Panc1 (cell line): Measurements from ENCODE around the gene RBFOX1. TPM values are rescaled to one million over a fixed set of nuclear protein-coding genes. Genes with fewer than 3 reads are reported as not detected.

Source experiments
- ATAC-seq: fragments of 200-7000 bp; cut with Tn5 transposase; 2 replicates; pipeline ENCODE4 v1.9.1; 2020; ENCODE audit warnings: mild to moderate bottlenecking, moderate library complexity
- BruUV-seq: library from RNA; stranded (reverse); fragments of 400-500 nt; replicated peaks from 2 replicates; lab custom pipeline; 2021; lab: Mats Ljungman, UMichigan
- CTCF ChIA-PET: fragments of 300-600 bp; sonication (Branson Sonifier 250); formaldehyde crosslinking; loops from one replicate; lab custom pipeline; 2022; ENCODE audit warnings: antibody characterized with exemption; lab: Charles Lee
- POLR2A ChIA-PET: fragments of 300-600 bp; sonication (Branson Sonifier 250); formaldehyde crosslinking; loops from one replicate; lab custom pipeline; 2022; ENCODE audit warnings: antibody characterized with exemption; lab: Charles Lee
- DNase-seq: peaks from one replicate; pipeline ENCODE4 v3.0.0-alpha.2; 2010; ENCODE audit warnings: low read depth, low spot score
- H3K27ac ChIP-seq: 2 replicates; pipeline ENCODE4 v1.5.1; 2011; ENCODE audit warnings: mild to moderate bottlenecking, low read length, inconsistent platforms
- H3K27me3 ChIP-seq: fragments of 200-500 bp; sonication (Bioruptor generic); 2 replicates; pipeline ENCODE4 v1.6.0; 2014; ENCODE audit warnings: low read length, inconsistent platforms; ENCODE audit not compliant: control insufficient read depth, insufficient read depth
- H3K36me3 ChIP-seq: fragments of 200-500 bp; sonication (Bioruptor generic); 2 replicates; pipeline ENCODE4 v1.5.1; 2014; ENCODE audit warnings: inconsistent platforms, mild to moderate bottlenecking, low read length, moderate library complexity; ENCODE audit not compliant: control insufficient read depth, insufficient read depth
- H3K4me1 ChIP-seq: 2 replicates; pipeline ENCODE4 v1.5.1; 2011; ENCODE audit warnings: inconsistent platforms, mild to moderate bottlenecking, low read length, moderate library complexity; ENCODE audit not compliant: control insufficient read depth, insufficient read depth
- H3K4me3 ChIP-seq, 2 experiments: 2 replicates each; pipeline ENCODE4 v1.5.1; 2011 to 2012; ENCODE audit warnings: low read depth in 2 of 2, low read length in 2 of 2, mild to moderate bottlenecking in 2 of 2, inconsistent platforms in 1 of 2, moderate library complexity in 1 of 2
- H3K9me3 ChIP-seq: fragments of 200-500 bp; sonication (Bioruptor generic); 2 replicates; pipeline ENCODE4 v1.5.1; 2014; ENCODE audit warnings: low read depth, mild to moderate bottlenecking, inconsistent platforms, low read length, moderate library complexity; ENCODE audit not compliant: control insufficient read depth, insufficient read depth
- POLR2AphosphoS5 ChIP-seq: IDR thresholded peaks from 2 replicates; pipeline ENCODE4 v1.6.1; 2012; ENCODE audit warnings: mild to moderate bottlenecking, low read depth, low read length, moderate library complexity
- SIN3A ChIP-seq: IDR thresholded peaks from 2 replicates; pipeline ENCODE4 v1.6.1; 2012; ENCODE audit warnings: low read depth, mild to moderate bottlenecking, low read length, moderate library complexity, borderline replicate concordance; ENCODE audit not compliant: insufficient read depth
- TCF7L2 ChIP-seq: IDR thresholded peaks from 2 replicates; pipeline ENCODE4 v1.6.1; 2011; ENCODE audit warnings: mild to moderate bottlenecking, low read depth, low read length, inconsistent platforms
- in situ Hi-C: cut with HindIII; loops from 2 replicates; pipeline ENCODE4 v1.10.0; 2016; ENCODE audit warnings: low sequenced_read_pairs, low pct_unique_long_range_greater_than_20kb
- intact Hi-C: fragments of 100-400 bp; cut with micrococcal nuclease; formaldehyde crosslinking; loops from one replicate; pipeline ENCODE4 v1.10.0; 2022; ENCODE audit not compliant: unreplicated experiment
- total RNA-seq: library from RNA; stranded (reverse); gene quantifications from one replicate; pipeline ENCODE4 v1.2.1, GENCODE V29; 2021; ENCODE audit not compliant: unreplicated experiment
- TF ChIP-seq, protein P1 (sequence below): fragments of 450-650 bp; IDR thresholded peaks from 2 replicates; pipeline ENCODE4 v1.5.1; 2017; ENCODE audit warnings: mild to moderate bottlenecking
- TF ChIP-seq, protein P2 (sequence below), 2 experiments: IDR thresholded peaks; 2 replicates each; pipeline ENCODE4 v1.6.1; 2011 to 2012; ENCODE audit warnings: low read depth in 2 of 2, control low read depth in 1 of 2, low read length in 1 of 2, mild to moderate bottlenecking in 1 of 2, moderate library complexity in 1 of 2; ENCODE audit not compliant: insufficient read depth in 1 of 2

The RBFOX1 gene
- total RNA-seq, 1 experiment from 2014 or later = not detected

- Histone ChIP-seq H3K36me3 (no peaks in the 10 kb centered on the region), H3K27ac (no peak overlapping the region), H3K27me3 (peaks cover 2% of the 10 kb centered on the region; the same call in 1 of the 2 replicates), H3K9me3 (no peaks in the 10 kb centered on the region), H3K4me1 (no peaks in the 10 kb centered on the region), H3K4me3 (no peak overlapping the region)
- POLR2A ChIA-PET = no interaction called here
- no peak for ATAC-seq
- in situ Hi-C loops (no loop called here), intact Hi-C loops (no loop called here)
- no TSS peak for BruUV-seq
- CTCF ChIA-PET = no interaction called here
- DNase-seq = no peak
- TF ChIP-seq TCF7L2 = no peak
- TF ChIP-seq SIN3A = no peak
- TF ChIP-seq, protein P1, sequence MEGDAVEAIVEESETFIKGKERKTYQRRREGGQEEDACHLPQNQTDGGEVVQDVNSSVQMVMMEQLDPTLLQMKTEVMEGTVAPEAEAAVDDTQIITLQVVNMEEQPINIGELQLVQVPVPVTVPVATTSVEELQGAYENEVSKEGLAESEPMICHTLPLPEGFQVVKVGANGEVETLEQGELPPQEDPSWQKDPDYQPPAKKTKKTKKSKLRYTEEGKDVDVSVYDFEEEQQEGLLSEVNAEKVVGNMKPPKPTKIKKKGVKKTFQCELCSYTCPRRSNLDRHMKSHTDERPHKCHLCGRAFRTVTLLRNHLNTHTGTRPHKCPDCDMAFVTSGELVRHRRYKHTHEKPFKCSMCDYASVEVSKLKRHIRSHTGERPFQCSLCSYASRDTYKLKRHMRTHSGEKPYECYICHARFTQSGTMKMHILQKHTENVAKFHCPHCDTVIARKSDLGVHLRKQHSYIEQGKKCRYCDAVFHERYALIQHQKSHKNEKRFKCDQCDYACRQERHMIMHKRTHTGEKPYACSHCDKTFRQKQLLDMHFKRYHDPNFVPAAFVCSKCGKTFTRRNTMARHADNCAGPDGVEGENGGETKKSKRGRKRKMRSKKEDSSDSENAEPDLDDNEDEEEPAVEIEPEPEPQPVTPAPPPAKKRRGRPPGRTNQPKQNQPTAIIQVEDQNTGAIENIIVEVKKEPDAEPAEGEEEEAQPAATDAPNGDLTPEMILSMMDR = no peak
- TF ChIP-seq, protein P2, sequence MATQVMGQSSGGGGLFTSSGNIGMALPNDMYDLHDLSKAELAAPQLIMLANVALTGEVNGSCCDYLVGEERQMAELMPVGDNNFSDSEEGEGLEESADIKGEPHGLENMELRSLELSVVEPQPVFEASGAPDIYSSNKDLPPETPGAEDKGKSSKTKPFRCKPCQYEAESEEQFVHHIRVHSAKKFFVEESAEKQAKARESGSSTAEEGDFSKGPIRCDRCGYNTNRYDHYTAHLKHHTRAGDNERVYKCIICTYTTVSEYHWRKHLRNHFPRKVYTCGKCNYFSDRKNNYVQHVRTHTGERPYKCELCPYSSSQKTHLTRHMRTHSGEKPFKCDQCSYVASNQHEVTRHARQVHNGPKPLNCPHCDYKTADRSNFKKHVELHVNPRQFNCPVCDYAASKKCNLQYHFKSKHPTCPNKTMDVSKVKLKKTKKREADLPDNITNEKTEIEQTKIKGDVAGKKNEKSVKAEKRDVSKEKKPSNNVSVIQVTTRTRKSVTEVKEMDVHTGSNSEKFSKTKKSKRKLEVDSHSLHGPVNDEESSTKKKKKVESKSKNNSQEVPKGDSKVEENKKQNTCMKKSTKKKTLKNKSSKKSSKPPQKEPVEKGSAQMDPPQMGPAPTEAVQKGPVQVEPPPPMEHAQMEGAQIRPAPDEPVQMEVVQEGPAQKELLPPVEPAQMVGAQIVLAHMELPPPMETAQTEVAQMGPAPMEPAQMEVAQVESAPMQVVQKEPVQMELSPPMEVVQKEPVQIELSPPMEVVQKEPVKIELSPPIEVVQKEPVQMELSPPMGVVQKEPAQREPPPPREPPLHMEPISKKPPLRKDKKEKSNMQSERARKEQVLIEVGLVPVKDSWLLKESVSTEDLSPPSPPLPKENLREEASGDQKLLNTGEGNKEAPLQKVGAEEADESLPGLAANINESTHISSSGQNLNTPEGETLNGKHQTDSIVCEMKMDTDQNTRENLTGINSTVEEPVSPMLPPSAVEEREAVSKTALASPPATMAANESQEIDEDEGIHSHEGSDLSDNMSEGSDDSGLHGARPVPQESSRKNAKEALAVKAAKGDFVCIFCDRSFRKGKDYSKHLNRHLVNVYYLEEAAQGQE (IDR thresholded peaks at IDR 0.05; ENCODE audit: insufficient read depth in 1 of 2, low read depth in 2 of 2, low read length in 1 of 2) = no peak
- TF ChIP-seq POLR2AphosphoS5 = no peak
Observed at GRCh38 chr16:7585705-7586104, 253.1 kb downstream of the RBFOX1 start.

GRCh38 chr16:7590934-7591333 is 258.3 kb downstream of the RBFOX1 start:
- ChIA-PET CTCF (no interaction called here), POLR2A (no interaction called here)
- intact Hi-C loops = no loop called here
- no TSS peak for BruUV-seq
- H3K9me3 ChIP-seq = no peaks in the 10 kb centered on the region
- TF ChIP-seq SIN3A (no peak), TCF7L2 (no peak), POLR2AphosphoS5 (no peak)
- TF ChIP-seq, protein P1 = no peak
- TF ChIP-seq, protein P2 (IDR thresholded peaks at IDR 0.05; ENCODE audit: insufficient read depth in 1 of 2, low read depth in 2 of 2, low read length in 1 of 2) = no peak
- ATAC-seq (no peak), DNase-seq (no peak)
- H3K4me3 ChIP-seq = no peak overlapping the region
- in situ Hi-C loops = no loop called here
- H3K27me3 ChIP-seq = no peaks in the 10 kb centered on the region
- H3K27ac ChIP-seq = no peak overlapping the region
- H3K4me1 ChIP-seq = no peaks in the 10 kb centered on the region
- no peaks in the 10 kb centered on the region for H3K36me3 ChIP-seq
